ENCODE data around the gene LILRA5. TPM values are rescaled to one million over a fixed set of nuclear protein-coding genes. Genes with fewer than 3 reads are reported as not detected.

Gene LILRA5
- total RNA-seq, 1 experiment from 2014 or later: not detected

GRCh38 chr19:54337858-54338230 is 24.9 kb upstream of the LILRA5 start:
- TF ChIP-seq EZH2 (IDR thresholded peaks at IDR 0.05; ENCODE audit: borderline replicate concordance, low read depth, low read length, poor library complexity, severe bottlenecking): no peak
- TF ChIP-seq, protein P1, sequence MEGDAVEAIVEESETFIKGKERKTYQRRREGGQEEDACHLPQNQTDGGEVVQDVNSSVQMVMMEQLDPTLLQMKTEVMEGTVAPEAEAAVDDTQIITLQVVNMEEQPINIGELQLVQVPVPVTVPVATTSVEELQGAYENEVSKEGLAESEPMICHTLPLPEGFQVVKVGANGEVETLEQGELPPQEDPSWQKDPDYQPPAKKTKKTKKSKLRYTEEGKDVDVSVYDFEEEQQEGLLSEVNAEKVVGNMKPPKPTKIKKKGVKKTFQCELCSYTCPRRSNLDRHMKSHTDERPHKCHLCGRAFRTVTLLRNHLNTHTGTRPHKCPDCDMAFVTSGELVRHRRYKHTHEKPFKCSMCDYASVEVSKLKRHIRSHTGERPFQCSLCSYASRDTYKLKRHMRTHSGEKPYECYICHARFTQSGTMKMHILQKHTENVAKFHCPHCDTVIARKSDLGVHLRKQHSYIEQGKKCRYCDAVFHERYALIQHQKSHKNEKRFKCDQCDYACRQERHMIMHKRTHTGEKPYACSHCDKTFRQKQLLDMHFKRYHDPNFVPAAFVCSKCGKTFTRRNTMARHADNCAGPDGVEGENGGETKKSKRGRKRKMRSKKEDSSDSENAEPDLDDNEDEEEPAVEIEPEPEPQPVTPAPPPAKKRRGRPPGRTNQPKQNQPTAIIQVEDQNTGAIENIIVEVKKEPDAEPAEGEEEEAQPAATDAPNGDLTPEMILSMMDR (conservative IDR thresholded peaks at IDR 0.05; ENCODE audit: low read depth, low read length): no peak
- Histone ChIP-seq H3K36me3 (ENCODE audit: insufficient read depth, low read length, poor library complexity, severe bottlenecking) (no peaks in the 10 kb centered on the region), H3K4me1 (ENCODE audit: insufficient read depth, low read length, poor library complexity, severe bottlenecking) (no peaks in the 10 kb centered on the region), H3K27ac (ENCODE audit: low read depth, low read length, poor library complexity, severe bottlenecking) (no peak overlapping the region), H3K9me3 (ENCODE audit: low read depth, low read length, poor library complexity, severe bottlenecking) (no peaks in the 10 kb centered on the region), H3K27me3 (replicated peaks; ENCODE audit: insufficient read depth, low read depth, low read length, poor library complexity) (no peaks in the 10 kb centered on the region), H3K4me3 (ENCODE audit: low read depth, low read length, poor library complexity, severe bottlenecking) (no peak overlapping the region)
- BruUV-seq (replicated peaks): no TSS peak
- intact Hi-C loops (cut with micrococcal nuclease; ENCODE audit: unreplicated experiment): no loop called here
- CTCF ChIA-PET: no interaction called here
- POLR2A ChIA-PET (ENCODE audit: low non-redundant PET): no interaction called here
- DNase-seq (ENCODE audit: low spot score): no peak

DNA sequence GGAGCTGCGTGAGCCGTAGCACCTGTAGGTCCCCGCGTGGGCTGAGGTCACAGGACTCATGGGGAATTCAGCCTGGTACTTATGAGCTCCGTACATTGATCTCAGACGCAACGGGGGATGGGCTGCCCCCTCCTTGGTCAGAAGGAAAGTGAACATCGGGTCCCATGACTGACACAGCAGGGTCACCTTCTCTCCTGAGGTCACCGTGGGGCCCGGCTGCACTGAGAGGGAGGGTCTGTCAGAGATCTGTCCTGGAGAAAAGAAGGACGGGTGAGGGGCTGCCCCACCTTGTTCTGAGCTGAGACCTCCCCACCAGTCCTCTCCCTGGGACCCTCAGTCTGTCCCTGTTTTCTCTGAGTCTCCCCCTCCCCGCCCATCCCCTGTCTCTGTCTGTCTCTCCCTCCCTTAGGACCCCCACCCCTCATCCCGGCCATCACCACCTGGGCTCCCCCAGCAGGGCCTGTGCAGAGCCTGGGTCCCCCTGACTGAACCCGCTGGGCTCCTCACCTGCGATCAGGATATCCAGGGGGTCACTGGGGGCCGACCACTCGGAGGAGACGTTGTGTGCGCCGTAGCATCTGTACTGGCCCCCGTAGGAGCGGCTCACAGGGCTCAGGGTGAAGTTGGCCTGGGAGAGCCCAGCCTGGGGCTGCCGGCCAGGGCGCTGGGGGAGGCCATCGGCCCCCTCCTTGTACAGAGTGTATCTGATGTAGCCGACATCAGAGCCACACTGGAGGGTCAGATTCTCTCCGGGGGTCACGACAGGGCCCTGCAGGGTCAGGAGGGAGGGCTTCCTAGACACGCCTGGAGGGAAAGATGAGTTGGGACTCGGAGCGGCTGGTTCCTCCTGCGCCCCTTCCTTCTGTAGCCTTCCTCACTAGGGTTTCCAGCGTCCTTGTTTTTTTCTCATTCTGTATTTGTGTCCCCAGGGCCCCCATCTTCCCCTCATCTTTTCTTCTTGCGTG is 24.2 kb upstream of the LILRA5 start:
- Histone ChIP-seq H3K36me3 (ENCODE audit: insufficient read depth, low read length, poor library complexity, severe bottlenecking) (no peaks in the 10 kb centered on the region), H3K27ac (ENCODE audit: low read depth, low read length, poor library complexity, severe bottlenecking) (no peak overlapping the region), H3K9me3 (ENCODE audit: low read depth, low read length, poor library complexity, severe bottlenecking) (no peaks in the 10 kb centered on the region), H3K27me3 (replicated peaks; ENCODE audit: insufficient read depth, low read depth, low read length, poor library complexity) (no peaks in the 10 kb centered on the region), H3K4me3 (ENCODE audit: low read depth, low read length, poor library complexity, severe bottlenecking) (no peak overlapping the region), H3K4me1 (ENCODE audit: insufficient read depth, low read length, poor library complexity, severe bottlenecking) (no peaks in the 10 kb centered on the region)
- ChIA-PET POLR2A (ENCODE audit: low non-redundant PET) (no interaction called here), CTCF (no interaction called here)
- intact Hi-C loops (cut with micrococcal nuclease; ENCODE audit: unreplicated experiment): no loop called here
- no TSS peak for BruUV-seq (replicated peaks)
- TF ChIP-seq, protein P1 (conservative IDR thresholded peaks at IDR 0.05; ENCODE audit: low read depth, low read length): no peak
- no peak for TF ChIP-seq EZH2 (IDR thresholded peaks at IDR 0.05; ENCODE audit: borderline replicate concordance, low read depth, low read length, poor library complexity, severe bottlenecking)
- no peak for DNase-seq (ENCODE audit: low spot score)

- H3K27me3 ChIP-seq (replicated peaks; ENCODE audit: insufficient read depth, low read depth, low read length, poor library complexity): no peaks in the 10 kb centered on the region
- BruUV-seq (replicated peaks): no TSS peak
- H3K4me1 ChIP-seq (ENCODE audit: insufficient read depth, low read length, poor library complexity, severe bottlenecking): no peaks in the 10 kb centered on the region
- POLR2A ChIA-PET (ENCODE audit: low non-redundant PET): no interaction called here
- DNase-seq (ENCODE audit: low spot score): no peak
- TF ChIP-seq, protein P1 (conservative IDR thresholded peaks at IDR 0.05; ENCODE audit: low read depth, low read length): no peak
- TF ChIP-seq EZH2 (IDR thresholded peaks at IDR 0.05; ENCODE audit: borderline replicate concordance, low read depth, low read length, poor library complexity, severe bottlenecking): no peak
- H3K9me3 ChIP-seq (ENCODE audit: low read depth, low read length, poor library complexity, severe bottlenecking): no peaks in the 10 kb centered on the region
- no peak overlapping the region for H3K27ac ChIP-seq (ENCODE audit: low read depth, low read length, poor library complexity, severe bottlenecking)
- no peak overlapping the region for H3K4me3 ChIP-seq (ENCODE audit: low read depth, low read length, poor library complexity, severe bottlenecking)
- no peaks in the 10 kb centered on the region for H3K36me3 ChIP-seq (ENCODE audit: insufficient read depth, low read length, poor library complexity, severe bottlenecking)
- intact Hi-C loops (cut with micrococcal nuclease; ENCODE audit: unreplicated experiment): no loop called here
- CTCF ChIA-PET: no interaction called here
Measured at GRCh38 chr19:54335979-54336892, 23.3 kb upstream of the LILRA5 start.
